Measurements from ENCODE around the gene ATG2B.

DNA sequence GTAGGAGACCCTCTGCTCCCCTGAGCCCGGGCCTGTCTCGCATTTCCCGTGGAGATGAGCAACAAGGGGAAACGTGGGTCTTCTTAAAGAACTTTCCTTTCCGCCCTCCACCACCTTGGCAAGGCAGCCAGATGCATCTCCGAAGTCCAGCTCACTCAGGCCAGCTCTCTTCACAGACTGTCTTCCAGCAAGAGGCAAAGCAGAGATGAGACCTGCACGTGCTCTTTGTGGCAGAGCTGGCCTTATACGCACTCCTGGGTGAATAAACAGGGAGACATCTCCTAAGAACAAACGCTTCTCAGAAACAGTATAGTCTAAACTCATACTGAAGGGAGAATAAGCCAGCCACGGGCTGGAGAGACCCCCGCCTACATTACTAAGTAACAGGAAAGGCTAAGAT lies 108.5 kb downstream of the ATG2B start:
- TF ChIP-seq EP300 (IDR thresholded peaks at IDR 0.05), result peak; percentile 20 to 96 (median 89)
- TF ChIP-seq, protein P1, sequence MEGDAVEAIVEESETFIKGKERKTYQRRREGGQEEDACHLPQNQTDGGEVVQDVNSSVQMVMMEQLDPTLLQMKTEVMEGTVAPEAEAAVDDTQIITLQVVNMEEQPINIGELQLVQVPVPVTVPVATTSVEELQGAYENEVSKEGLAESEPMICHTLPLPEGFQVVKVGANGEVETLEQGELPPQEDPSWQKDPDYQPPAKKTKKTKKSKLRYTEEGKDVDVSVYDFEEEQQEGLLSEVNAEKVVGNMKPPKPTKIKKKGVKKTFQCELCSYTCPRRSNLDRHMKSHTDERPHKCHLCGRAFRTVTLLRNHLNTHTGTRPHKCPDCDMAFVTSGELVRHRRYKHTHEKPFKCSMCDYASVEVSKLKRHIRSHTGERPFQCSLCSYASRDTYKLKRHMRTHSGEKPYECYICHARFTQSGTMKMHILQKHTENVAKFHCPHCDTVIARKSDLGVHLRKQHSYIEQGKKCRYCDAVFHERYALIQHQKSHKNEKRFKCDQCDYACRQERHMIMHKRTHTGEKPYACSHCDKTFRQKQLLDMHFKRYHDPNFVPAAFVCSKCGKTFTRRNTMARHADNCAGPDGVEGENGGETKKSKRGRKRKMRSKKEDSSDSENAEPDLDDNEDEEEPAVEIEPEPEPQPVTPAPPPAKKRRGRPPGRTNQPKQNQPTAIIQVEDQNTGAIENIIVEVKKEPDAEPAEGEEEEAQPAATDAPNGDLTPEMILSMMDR (IDR thresholded peaks at IDR 0.05), result no peak
- no peak for TF ChIP-seq POLR2A (IDR thresholded peaks at IDR 0.05)
